WTC11 (cell line): ENCODE results near the gene CACNB3. TPM values are rescaled to one million over a fixed set of nuclear protein-coding genes. Genes with fewer than 3 reads are reported as not detected.
A peak's percentile ranks its signal among the peaks of the same experiment; 100 is the strongest.

Experiments
- ATAC-seq: fragments of 200-7000 bp; cut with Tn5 transposase; 2 replicates; pipeline ENCODE4 v1.10.0; 2021; ENCODE audit warnings: mild to moderate bottlenecking, moderate library complexity
- CTCF ChIA-PET: fragments of 300-600 bp; sonication (Branson Sonifier 250); formaldehyde crosslinking; loops from one replicate; lab custom pipeline; 2021; ENCODE audit warnings: antibody characterized with exemption; lab: Charles Lee
- POLR2A ChIA-PET: fragments of 350-600 bp; sonication (Branson Sonifier 250); formaldehyde crosslinking; loops from one replicate; lab custom pipeline; 2021; ENCODE audit warnings: antibody characterized with exemption; lab: Charles Lee
- DNase-seq: peaks from one replicate; pipeline ENCODE4 v3.0.0; 2021; ENCODE audit warnings: low spot score
- H3K27ac Mint-ChIP-seq: 2 replicates; pipeline ENCODE4 v1.8.0; 2021; ENCODE audit warnings: mixed read lengths
- H3K27me3 Mint-ChIP-seq: 2 replicates; pipeline ENCODE4 v1.8.0; 2021; ENCODE audit warnings: low read depth, mild to moderate bottlenecking, moderate library complexity, mixed read lengths
- H3K36me3 Mint-ChIP-seq: 2 replicates; pipeline ENCODE4 v1.8.0; 2021; ENCODE audit warnings: mixed read lengths
- H3K4me1 Mint-ChIP-seq: 2 replicates; pipeline ENCODE4 v1.8.0; 2022; ENCODE audit warnings: mixed read lengths
- H3K4me3 Mint-ChIP-seq: 2 replicates; pipeline ENCODE4 v1.8.0; 2021; ENCODE audit warnings: mild to moderate bottlenecking, moderate library complexity, mixed read lengths
- H3K9me3 Mint-ChIP-seq: 2 replicates; pipeline ENCODE4 v1.8.0; 2021; ENCODE audit warnings: mixed read lengths
- ATF3 ChIP-seq: sonication (generic); formaldehyde crosslinking; conservative IDR thresholded peaks from 2 replicates; pipeline ENCODE4 v1.8.1; 2022; ENCODE audit warnings: mild to moderate bottlenecking, missing genetic modification reagents
- ELF4 ChIP-seq: sonication (generic); formaldehyde crosslinking; IDR thresholded peaks from 2 replicates; pipeline ENCODE4 v1.8.1; 2022; ENCODE audit warnings: low read depth, mild to moderate bottlenecking, moderate library complexity, missing genetic modification reagents
- NFATC4 ChIP-seq: fragments of 250-450 bp; sonication (Bioruptor Pico); IDR thresholded peaks from 2 replicates; pipeline ENCODE4 v1.9.0; 2021; ENCODE audit warnings: mild to moderate bottlenecking
- NR2C2 ChIP-seq: sonication (generic); formaldehyde crosslinking; IDR thresholded peaks from 2 replicates; pipeline ENCODE4 v1.8.0; 2022; ENCODE audit warnings: mild to moderate bottlenecking, missing genetic modification reagents
- SOX15 ChIP-seq: fragments of 250-450 bp; sonication (Bioruptor Pico); IDR thresholded peaks from 2 replicates; pipeline ENCODE4 v1.9.0; 2021; ENCODE audit warnings: mild to moderate bottlenecking
- TCF7 ChIP-seq: sonication (generic); formaldehyde crosslinking; IDR thresholded peaks from 2 replicates; pipeline ENCODE4 v1.8.0; 2022; ENCODE audit warnings: mild to moderate bottlenecking, low read depth, missing genetic modification reagents, moderate library complexity
- TEAD1 ChIP-seq: sonication (generic); formaldehyde crosslinking; IDR thresholded peaks from 2 replicates; pipeline ENCODE4 v1.8.0; 2022; ENCODE audit warnings: mild to moderate bottlenecking, missing genetic modification reagents
- ZBTB21 ChIP-seq: sonication (generic); formaldehyde crosslinking; IDR thresholded peaks from 2 replicates; pipeline ENCODE4 v1.8.1; 2023; ENCODE audit warnings: mild to moderate bottlenecking, missing genetic modification reagents, borderline replicate concordance
- total RNA-seq: library from RNA; stranded (reverse); gene quantifications from 3 replicates; pipeline ENCODE4 v1.2.3, GENCODE V29; 2021
- TF ChIP-seq, protein P1 (sequence below): fragments of 250-450 bp; sonication (Bioruptor Pico); IDR thresholded peaks from 2 replicates; pipeline ENCODE4 v1.9.0; 2021; ENCODE audit warnings: mild to moderate bottlenecking
- TF ChIP-seq, protein P2 (sequence below): sonication (generic); formaldehyde crosslinking; IDR thresholded peaks from 2 replicates; pipeline ENCODE4 v1.8.1; 2022; ENCODE audit warnings: low read depth, missing genetic modification reagents, borderline replicate concordance
- TF ChIP-seq, protein P3 (sequence below): fragments of 250-450 bp; sonication (Bioruptor Pico); IDR thresholded peaks from 2 replicates; pipeline ENCODE4 v1.9.0; 2021; ENCODE audit warnings: mild to moderate bottlenecking, borderline replicate concordance
- TF ChIP-seq, protein P4 (sequence below): sonication (generic); formaldehyde crosslinking; IDR thresholded peaks from 2 replicates; pipeline ENCODE4 v1.8.1; 2022; ENCODE audit warnings: mild to moderate bottlenecking, missing genetic modification reagents, moderate library complexity, borderline replicate concordance
- TF ChIP-seq, protein P5 (sequence below): sonication (generic); formaldehyde crosslinking; IDR thresholded peaks from 2 replicates; pipeline ENCODE4 v1.8.0; 2022; ENCODE audit warnings: missing genetic modification reagents
- TF ChIP-seq, protein P6 (sequence below): sonication (generic); formaldehyde crosslinking; IDR thresholded peaks from 2 replicates; pipeline ENCODE4 v1.8.0; 2023; ENCODE audit warnings: mild to moderate bottlenecking, missing genetic modification reagents

Gene CACNB3
- total RNA-seq, 1 experiment from 2014 or later: 17.0 TPM

GRCh38 chr12:48822711-48823110 is 4.4 kb downstream of the CACNB3 start (continued):
- TF ChIP-seq, protein P1, sequence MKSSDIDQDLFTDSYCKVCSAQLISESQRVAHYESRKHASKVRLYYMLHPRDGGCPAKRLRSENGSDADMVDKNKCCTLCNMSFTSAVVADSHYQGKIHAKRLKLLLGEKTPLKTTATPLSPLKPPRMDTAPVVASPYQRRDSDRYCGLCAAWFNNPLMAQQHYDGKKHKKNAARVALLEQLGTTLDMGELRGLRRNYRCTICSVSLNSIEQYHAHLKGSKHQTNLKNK (CRISPR knock-in tag): no peak
- TF ChIP-seq TEAD1: no peak
- TF ChIP-seq, protein P2, sequence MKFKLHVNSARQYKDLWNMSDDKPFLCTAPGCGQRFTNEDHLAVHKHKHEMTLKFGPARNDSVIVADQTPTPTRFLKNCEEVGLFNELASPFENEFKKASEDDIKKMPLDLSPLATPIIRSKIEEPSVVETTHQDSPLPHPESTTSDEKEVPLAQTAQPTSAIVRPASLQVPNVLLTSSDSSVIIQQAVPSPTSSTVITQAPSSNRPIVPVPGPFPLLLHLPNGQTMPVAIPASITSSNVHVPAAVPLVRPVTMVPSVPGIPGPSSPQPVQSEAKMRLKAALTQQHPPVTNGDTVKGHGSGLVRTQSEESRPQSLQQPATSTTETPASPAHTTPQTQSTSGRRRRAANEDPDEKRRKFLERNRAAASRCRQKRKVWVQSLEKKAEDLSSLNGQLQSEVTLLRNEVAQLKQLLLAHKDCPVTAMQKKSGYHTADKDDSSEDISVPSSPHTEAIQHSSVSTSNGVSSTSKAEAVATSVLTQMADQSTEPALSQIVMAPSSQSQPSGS (CRISPR knock-in tag): no peak
- TF ChIP-seq ELF4: no peak

DNA sequence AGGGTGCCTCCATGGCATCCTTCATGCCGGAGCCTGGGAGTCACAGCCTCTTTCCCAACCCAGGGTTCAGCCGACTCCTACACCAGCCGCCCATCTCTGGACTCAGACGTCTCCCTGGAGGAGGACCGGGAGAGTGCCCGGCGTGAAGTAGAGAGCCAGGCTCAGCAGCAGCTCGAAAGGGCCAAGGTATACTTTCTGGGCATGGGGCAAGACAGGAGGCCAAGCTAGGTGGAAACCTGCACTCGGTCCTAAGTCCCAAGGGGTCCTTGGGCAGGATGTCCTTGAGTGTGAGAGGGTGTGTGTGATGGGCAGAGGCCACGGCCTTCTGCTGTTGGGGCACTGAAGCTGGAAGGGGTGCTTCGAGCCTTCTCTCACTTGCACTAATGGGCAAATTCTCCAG is 5.0 kb downstream of the CACNB3 start:
- no peak for ATAC-seq
- H3K27ac Mint-ChIP-seq: no peak overlapping the region
- H3K9me3 Mint-ChIP-seq: no peaks in the 10 kb centered on the region
- H3K36me3 Mint-ChIP-seq: peaks cover 2% of the 10 kb centered on the region
- TF ChIP-seq TCF7 (CRISPR knock-in tag): no peak
- TF ChIP-seq, protein P3, sequence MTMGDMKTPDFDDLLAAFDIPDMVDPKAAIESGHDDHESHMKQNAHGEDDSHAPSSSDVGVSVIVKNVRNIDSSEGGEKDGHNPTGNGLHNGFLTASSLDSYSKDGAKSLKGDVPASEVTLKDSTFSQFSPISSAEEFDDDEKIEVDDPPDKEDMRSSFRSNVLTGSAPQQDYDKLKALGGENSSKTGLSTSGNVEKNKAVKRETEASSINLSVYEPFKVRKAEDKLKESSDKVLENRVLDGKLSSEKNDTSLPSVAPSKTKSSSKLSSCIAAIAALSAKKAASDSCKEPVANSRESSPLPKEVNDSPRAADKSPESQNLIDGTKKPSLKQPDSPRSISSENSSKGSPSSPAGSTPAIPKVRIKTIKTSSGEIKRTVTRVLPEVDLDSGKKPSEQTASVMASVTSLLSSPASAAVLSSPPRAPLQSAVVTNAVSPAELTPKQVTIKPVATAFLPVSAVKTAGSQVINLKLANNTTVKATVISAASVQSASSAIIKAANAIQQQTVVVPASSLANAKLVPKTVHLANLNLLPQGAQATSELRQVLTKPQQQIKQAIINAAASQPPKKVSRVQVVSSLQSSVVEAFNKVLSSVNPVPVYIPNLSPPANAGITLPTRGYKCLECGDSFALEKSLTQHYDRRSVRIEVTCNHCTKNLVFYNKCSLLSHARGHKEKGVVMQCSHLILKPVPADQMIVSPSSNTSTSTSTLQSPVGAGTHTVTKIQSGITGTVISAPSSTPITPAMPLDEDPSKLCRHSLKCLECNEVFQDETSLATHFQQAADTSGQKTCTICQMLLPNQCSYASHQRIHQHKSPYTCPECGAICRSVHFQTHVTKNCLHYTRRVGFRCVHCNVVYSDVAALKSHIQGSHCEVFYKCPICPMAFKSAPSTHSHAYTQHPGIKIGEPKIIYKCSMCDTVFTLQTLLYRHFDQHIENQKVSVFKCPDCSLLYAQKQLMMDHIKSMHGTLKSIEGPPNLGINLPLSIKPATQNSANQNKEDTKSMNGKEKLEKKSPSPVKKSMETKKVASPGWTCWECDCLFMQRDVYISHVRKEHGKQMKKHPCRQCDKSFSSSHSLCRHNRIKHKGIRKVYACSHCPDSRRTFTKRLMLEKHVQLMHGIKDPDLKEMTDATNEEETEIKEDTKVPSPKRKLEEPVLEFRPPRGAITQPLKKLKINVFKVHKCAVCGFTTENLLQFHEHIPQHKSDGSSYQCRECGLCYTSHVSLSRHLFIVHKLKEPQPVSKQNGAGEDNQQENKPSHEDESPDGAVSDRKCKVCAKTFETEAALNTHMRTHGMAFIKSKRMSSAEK: no peak
- no peak overlapping the region for H3K4me3 Mint-ChIP-seq
- ChIA-PET CTCF (interaction anchor here (0.9 to 1.7 kb wide), 7 partner anchors 8 to 197 kb away, joined by 3 to 11 read pairs (median 5); partner anchors contain the start of genes RND1 and WNT1), POLR2A (interaction anchor here (0.8 kb wide), 1 partner anchor 98 kb away, joined by 3 read pairs; no protein-coding TSS in a partner anchor)
- H3K27me3 Mint-ChIP-seq: peaks cover 28% of the 10 kb centered on the region
- DNase-seq: no peak
- peaks cover 31% of the 10 kb centered on the region for H3K4me1 Mint-ChIP-seq

GRCh38 chr12:48824112-48824511 is 5.8 kb downstream of the CACNB3 start:
- Mint-ChIP-seq H3K27ac (peak overlapping the region; percentile 58), H3K27me3 (peaks cover 23% of the 10 kb centered on the region), H3K36me3 (peaks cover 2% of the 10 kb centered on the region), H3K9me3 (no peaks in the 10 kb centered on the region), H3K4me1 (peaks cover 29% of the 10 kb centered on the region)
- CTCF ChIA-PET: interaction anchor here (0.9 to 1.7 kb wide), 6 partner anchors 9 to 196 kb away, joined by 3 to 11 read pairs (median 5); partner anchors contain the start of gene WNT1
- TF ChIP-seq, protein P4, sequence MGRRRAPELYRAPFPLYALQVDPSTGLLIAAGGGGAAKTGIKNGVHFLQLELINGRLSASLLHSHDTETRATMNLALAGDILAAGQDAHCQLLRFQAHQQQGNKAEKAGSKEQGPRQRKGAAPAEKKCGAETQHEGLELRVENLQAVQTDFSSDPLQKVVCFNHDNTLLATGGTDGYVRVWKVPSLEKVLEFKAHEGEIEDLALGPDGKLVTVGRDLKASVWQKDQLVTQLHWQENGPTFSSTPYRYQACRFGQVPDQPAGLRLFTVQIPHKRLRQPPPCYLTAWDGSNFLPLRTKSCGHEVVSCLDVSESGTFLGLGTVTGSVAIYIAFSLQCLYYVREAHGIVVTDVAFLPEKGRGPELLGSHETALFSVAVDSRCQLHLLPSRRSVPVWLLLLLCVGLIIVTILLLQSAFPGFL: no peak
- TF ChIP-seq NR2C2 (CRISPR knock-in tag): no peak
- no peak for TF ChIP-seq ATF3 (CRISPR knock-in tag)
- TF ChIP-seq SOX15 (CRISPR knock-in tag): no peak
- no peak for TF ChIP-seq ZBTB21 (CRISPR knock-in tag)
- TF ChIP-seq, protein P5, sequence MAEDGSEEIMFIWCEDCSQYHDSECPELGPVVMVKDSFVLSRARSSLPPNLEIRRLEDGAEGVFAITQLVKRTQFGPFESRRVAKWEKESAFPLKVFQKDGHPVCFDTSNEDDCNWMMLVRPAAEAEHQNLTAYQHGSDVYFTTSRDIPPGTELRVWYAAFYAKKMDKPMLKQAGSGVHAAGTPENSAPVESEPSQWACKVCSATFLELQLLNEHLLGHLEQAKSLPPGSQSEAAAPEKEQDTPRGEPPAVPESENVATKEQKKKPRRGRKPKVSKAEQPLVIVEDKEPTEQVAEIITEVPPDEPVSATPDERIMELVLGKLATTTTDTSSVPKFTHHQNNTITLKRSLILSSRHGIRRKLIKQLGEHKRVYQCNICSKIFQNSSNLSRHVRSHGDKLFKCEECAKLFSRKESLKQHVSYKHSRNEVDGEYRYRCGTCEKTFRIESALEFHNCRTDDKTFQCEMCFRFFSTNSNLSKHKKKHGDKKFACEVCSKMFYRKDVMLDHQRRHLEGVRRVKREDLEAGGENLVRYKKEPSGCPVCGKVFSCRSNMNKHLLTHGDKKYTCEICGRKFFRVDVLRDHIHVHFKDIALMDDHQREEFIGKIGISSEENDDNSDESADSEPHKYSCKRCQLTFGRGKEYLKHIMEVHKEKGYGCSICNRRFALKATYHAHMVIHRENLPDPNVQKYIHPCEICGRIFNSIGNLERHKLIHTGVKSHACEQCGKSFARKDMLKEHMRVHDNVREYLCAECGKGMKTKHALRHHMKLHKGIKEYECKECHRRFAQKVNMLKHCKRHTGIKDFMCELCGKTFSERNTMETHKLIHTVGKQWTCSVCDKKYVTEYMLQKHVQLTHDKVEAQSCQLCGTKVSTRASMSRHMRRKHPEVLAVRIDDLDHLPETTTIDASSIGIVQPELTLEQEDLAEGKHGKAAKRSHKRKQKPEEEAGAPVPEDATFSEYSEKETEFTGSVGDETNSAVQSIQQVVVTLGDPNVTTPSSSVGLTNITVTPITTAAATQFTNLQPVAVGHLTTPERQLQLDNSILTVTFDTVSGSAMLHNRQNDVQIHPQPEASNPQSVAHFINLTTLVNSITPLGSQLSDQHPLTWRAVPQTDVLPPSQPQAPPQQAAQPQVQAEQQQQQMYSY (CRISPR knock-in tag): no peak
- TF ChIP-seq NFATC4 (CRISPR knock-in tag): no peak
- TF ChIP-seq, protein P6, sequence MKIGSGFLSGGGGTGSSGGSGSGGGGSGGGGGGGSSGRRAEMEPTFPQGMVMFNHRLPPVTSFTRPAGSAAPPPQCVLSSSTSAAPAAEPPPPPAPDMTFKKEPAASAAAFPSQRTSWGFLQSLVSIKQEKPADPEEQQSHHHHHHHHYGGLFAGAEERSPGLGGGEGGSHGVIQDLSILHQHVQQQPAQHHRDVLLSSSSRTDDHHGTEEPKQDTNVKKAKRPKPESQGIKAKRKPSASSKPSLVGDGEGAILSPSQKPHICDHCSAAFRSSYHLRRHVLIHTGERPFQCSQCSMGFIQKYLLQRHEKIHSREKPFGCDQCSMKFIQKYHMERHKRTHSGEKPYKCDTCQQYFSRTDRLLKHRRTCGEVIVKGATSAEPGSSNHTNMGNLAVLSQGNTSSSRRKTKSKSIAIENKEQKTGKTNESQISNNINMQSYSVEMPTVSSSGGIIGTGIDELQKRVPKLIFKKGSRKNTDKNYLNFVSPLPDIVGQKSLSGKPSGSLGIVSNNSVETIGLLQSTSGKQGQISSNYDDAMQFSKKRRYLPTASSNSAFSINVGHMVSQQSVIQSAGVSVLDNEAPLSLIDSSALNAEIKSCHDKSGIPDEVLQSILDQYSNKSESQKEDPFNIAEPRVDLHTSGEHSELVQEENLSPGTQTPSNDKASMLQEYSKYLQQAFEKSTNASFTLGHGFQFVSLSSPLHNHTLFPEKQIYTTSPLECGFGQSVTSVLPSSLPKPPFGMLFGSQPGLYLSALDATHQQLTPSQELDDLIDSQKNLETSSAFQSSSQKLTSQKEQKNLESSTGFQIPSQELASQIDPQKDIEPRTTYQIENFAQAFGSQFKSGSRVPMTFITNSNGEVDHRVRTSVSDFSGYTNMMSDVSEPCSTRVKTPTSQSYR (CRISPR knock-in tag): no peak
- TF ChIP-seq, all 79 proteins: peak for 0
- ATAC-seq (peak; percentile 92), DNase-seq (peak; percentile 74)
- POLR2A ChIA-PET: interaction anchor here (0.8 kb wide), 1 partner anchor 98 kb away, joined by 3 read pairs; no protein-coding TSS in a partner anchor
- H3K4me3 Mint-ChIP-seq: peak overlapping the region; percentile 16; the same call in 1 of the 2 replicates
